Left kidney (tissue), 2 donors: ENCODE data around the gene LARGE2. TPM values are rescaled to one million over a fixed set of nuclear protein-coding genes. Genes with fewer than 3 reads are reported as not detected.

Source experiments
- DNase-seq: peaks from one replicate; pipeline ENCODE4 v3.0.0-alpha.2; 2013
- polyA plus RNA-seq: library from polyadenylated mRNA; unstranded; fragments of 120-200 nt; gene quantifications from one replicate; pipeline ENCODE4 v1.2.1, GENCODE V29; 2013; ENCODE audit not compliant: insufficient read length

The LARGE2 gene
- polyA plus RNA-seq, 1 donor, result 23.3 TPM

DNA sequence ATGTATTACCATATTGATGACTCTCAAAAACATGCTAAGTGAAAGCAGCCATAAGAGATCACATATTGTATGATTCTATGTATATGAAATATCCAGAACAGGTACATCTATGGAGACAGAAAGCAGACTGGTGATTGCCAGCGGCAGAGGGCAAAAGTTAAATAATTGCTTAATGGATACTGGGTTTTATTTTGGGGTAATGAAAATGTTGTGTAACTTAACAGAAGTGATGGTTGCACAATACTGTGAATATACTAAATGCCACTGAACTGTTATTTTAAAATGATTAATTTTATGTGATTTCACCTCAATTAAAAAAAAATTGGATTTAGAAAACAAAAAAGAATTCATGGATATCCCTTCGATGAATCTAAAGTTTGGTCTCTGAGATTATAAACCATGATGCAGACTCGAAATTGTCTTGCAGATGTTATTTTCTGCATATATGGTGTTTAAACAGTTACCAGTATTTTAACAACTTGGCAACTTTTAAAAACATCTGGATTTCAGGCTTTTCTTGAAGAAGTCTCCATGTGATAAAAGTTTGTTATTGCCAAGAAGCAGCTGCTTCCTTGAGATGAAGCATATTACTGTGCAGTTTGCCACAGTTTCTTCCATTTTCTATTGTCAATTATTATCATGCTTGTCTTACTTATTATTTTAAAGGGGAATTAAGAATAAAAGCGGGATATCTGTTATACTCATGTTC, 38.1 kb downstream of the LARGE2 start:
- no peak for DNase-seq

DNA sequence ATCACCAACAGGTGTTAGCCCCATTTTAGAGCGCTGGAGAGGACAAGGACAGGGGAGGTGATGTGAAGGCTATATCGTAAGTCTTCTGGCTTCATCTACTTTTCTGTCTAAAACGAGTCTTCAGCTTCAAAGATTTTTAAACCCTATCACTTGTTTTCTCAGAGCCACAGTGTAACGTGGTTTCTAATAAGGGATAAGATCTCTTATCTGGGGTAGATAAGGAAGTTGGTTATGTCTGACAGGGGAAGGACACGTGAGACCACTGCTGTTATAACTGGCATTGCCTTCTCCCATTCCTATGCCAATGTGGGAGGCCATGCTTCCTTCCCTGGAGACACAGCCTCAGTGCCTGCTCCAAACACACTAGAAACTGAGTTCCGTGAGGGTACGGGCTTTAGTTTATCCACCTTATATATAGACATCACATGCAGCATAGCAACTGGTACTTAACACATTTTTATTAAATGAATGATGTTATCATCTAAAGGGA, 39.3 kb downstream of the LARGE2 start:
- DNase-seq, result no peak

DNA sequence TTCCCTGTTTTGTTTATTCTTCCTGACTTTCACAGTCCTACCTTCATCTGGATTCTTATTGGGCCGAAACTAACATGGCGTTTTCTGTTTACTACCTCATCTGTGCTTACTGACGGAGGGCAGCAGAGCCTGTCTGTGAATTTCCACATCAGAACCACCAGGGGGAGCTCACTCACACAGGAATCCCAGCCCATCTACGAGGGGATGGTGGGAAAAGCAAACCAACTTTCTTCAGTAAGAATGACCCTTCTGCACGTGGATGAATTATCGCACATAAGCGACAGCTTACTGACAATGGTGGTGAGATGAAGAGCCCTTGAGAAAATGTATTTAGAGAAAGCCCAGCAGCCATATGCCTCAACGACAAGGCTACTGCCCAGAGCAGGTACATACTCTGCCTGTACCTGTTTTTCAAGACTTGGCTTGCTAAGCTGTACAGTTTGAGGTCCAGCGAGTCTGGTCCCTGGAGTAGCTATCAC, 42.5 kb downstream of the LARGE2 start:
- DNase-seq, result peak; percentile 81

DNA sequence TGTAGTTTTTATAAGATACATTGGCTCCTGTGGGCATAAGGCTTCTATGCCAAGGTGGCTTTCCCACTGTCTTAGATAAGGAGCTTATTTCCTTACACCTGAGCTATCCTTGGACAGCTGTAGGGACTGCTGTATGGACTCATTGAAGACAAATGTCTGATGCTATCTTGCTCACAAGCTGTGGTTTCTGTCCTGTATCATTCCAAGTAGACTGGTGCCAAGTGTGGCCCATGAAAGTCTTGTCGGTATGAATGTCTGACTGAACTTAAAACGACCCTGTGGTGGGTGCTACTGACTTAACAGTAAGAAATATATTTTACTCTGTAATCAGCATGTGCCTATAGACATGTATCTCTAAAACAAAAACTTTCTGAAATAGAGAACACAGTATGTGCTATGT, 45.0 kb downstream of the LARGE2 start:
- no peak for DNase-seq

DNA sequence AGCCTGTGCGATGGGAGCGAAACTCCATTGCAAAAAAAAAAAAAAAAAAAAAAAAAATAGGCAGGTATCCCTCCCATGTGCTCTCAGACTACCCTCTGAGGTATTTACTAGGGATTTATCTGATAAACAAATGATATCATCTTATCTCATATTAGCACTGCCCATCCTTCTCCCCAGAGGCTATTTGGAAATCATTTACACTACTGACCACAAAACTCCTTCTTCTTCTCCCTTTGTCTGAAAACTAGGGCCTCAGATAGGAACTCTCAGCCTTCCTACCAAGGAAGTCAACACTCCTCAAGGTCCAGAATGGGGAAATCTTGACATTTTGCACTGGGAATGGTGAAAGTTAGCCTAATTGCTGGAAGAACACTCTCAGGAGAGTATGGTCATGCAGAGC, 46.4 kb downstream of the LARGE2 start:
- no peak for DNase-seq

DNA sequence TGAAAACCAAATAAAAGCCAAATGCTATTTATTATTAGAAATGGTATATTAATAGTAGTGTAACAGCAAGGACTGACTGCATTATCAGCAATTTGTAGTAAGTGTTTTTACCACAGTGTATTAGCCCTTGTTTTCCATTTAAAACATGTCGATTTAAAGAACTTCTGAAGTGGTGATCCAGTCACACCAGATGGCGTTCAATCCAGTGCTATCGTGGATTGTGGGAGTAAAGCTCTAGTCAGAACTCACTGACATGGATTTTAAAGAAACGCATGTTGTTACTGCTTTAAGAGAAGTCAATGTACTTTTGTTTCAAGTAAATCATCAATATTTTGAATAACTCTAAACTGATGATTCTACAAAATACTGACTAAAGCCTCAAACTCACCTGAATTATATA, 51.1 kb downstream of the LARGE2 start:
- no peak for DNase-seq

DNA sequence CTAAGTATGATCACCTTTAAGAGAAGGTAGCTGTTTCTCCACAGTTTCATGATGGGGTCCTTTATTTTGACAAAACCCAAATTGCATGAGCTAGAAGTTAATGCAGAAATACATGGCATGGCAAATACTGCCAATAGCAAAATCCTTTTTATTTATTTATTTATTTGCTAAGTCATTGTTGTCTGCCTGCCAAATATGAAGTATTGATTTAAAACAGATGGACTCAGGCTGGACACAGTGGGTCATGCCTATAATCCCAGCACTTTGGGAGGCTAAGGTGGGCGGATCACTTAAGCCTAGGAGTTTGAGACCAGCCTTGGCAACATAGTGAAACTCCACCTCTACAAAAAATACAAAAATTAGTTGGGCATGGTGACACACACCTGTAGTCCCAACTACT, 52.4 kb downstream of the LARGE2 start:
- no peak for DNase-seq

Other genes starting within 250 kb of the LARGE2 start
- 6.4 TPM for gene SLC35C1, start 117.5 kb upstream of the LARGE2 start, polyA plus RNA-seq
- gene CRY2, start 75.2 kb upstream of the LARGE2 start, polyA plus RNA-seq, result 27.9 TPM
- 8.6 TPM for gene MAPK8IP1, start 37.0 kb upstream of the LARGE2 start, polyA plus RNA-seq
- gene FREY1, start 15.4 kb upstream of the LARGE2 start, polyA plus RNA-seq, result 0.18 TPM
- 13.2 TPM for gene PEX16, start 4.8 kb upstream of the LARGE2 start, polyA plus RNA-seq
- gene PHF21A, start 198.8 kb downstream of the LARGE2 start, polyA plus RNA-seq, result 70.0 TPM